HTR-8/SVneo (cell line): ENCODE measurements around the gene RORC.

Experiments used
- DNase-seq: peaks from one replicate; pipeline ENCODE4 v3.0.0; 2011; ENCODE audit warnings: low spot score, mixed read lengths; ENCODE audit not compliant: insufficient read length
- FAIRE-seq: peaks from 2 replicates; lab custom pipeline; 2011; peaks lifted over from hg19 to GRCh38; lab: Jason Lieb, UNC

RORC gene

GRCh38 chr1:151849871-151850270 lies 18.3 kb upstream of the RORC start:
- FAIRE-seq = no peak

GRCh38 chr1:151849126-151849525 lies 17.5 kb upstream of the RORC start:
- no peak for DNase-seq
- no peak for FAIRE-seq

More at GRCh38 chr1:151849871-151850270, 18.3 kb upstream of the RORC start:
- DNase-seq = no peak

GRCh38 chr1:151847867-151848596 lies 16.4 kb upstream of the RORC start:
- no peak for DNase-seq
- no peak for FAIRE-seq

GRCh38 chr1:151846686-151847237 lies 15.2 kb upstream of the RORC start:
- no peak for DNase-seq
- FAIRE-seq = no peak

- peak; percentile 66 for DNase-seq
- no peak for FAIRE-seq
These were observed 14.5 kb upstream of the RORC start for GRCh38 chr1:151846062-151846568.

- FAIRE-seq (no peak), DNase-seq (no peak)
These were observed 11.8 kb upstream of the RORC start for GRCh38 chr1:151843398-151843797.

- FAIRE-seq = no peak
- no peak for DNase-seq
These were observed 9.5 kb upstream of the RORC start for GRCh38 chr1:151841141-151841540.

- FAIRE-seq = no peak
- no peak for DNase-seq
These were observed 8.8 kb upstream of the RORC start for GRCh38 chr1:151840421-151840820.

GRCh38 chr1:151839457-151840403 lies 8.1 kb upstream of the RORC start, which contains the start of gene C2CD4D:
Gene C2CD4D, minus strand, starts transcription at chr1:151839820. Its CDS starts 831 bp downstream, at chr1:151838989.
- FAIRE-seq (no peak), DNase-seq (no peak)

- DNase-seq (no peak), FAIRE-seq (no peak)
These were observed 7.4 kb upstream of the RORC start for GRCh38 chr1:151839082-151839412.

GRCh38 chr1:151838222-151839081 lies 6.8 kb upstream of the RORC start:
- no peak for DNase-seq
- no peak for FAIRE-seq

GRCh38 chr1:151837884-151838221 lies 6.3 kb upstream of the RORC start:
- FAIRE-seq (no peak), DNase-seq (no peak)

- no peak for FAIRE-seq
These were observed 5.6 kb upstream of the RORC start for GRCh38 chr1:151837197-151837596.

GRCh38 chr1:151835596-151835995 lies 4.0 kb upstream of the RORC start:
- FAIRE-seq (no peak), DNase-seq (no peak)

More at GRCh38 chr1:151837197-151837596, 5.6 kb upstream of the RORC start:
- DNase-seq = no peak

- DNase-seq = no peak
- no peak for FAIRE-seq
These were observed 2.6 kb upstream of the RORC start for GRCh38 chr1:151834239-151834638.

- no peak for FAIRE-seq
- no peak for DNase-seq
These were observed 1.7 kb upstream of the RORC start for GRCh38 chr1:151833172-151833900.

GRCh38 chr1:151832318-151832980 lies 847 bp upstream of the RORC start:
- FAIRE-seq (no peak), DNase-seq (no peak)

- FAIRE-seq (no peak), DNase-seq (no peak)
These were observed 378 bp downstream of the RORC start for GRCh38 chr1:151831256-151831591.

GRCh38 chr1:151830055-151830454 lies 1.5 kb downstream of the RORC start:
- DNase-seq = no peak
- no peak for FAIRE-seq
